Activated CD4-positive, alpha-beta memory T cell treated with anti-CD3 and anti-CD28 coated beads for 36 hours (primary cell): Measurements from ENCODE around the gene ENAH. TPM values are rescaled to one million over a fixed set of nuclear protein-coding genes. Genes with fewer than 3 reads are reported as not detected.
"Not testable (repeated sequence)": the region's sequence is repeated elsewhere in the genome, so short reads cannot be mapped to it uniquely, and the experiment has no call there.

ENCODE experiments used
- CTCF ChIA-PET: fragments of 350-600 bp; sonication (Branson Sonifier 250); formaldehyde crosslinking; loops from one replicate; lab custom pipeline; 2021; ENCODE audit warnings: antibody characterized with exemption, inconsistent platforms; lab: Charles Lee
- POLR2A ChIA-PET: fragments of 350-600 bp; sonication (Branson Sonifier 250); formaldehyde crosslinking; loops from one replicate; lab custom pipeline; 2021; ENCODE audit warnings: antibody characterized with exemption; lab: Charles Lee
- DNase-seq: peaks from one replicate; pipeline ENCODE4 v3.0.0-alpha.2; 2020
- H3K27ac Mint-ChIP-seq: one replicate; pipeline ENCODE4 v1.8.0; 2021; ENCODE audit warnings: mixed read lengths
- H3K27me3 Mint-ChIP-seq: one replicate; pipeline ENCODE4 v1.8.0; 2021; ENCODE audit warnings: mixed read lengths
- H3K36me3 Mint-ChIP-seq: one replicate; pipeline ENCODE4 v1.8.0; 2021; ENCODE audit warnings: mixed read lengths
- H3K4me1 Mint-ChIP-seq: one replicate; pipeline ENCODE4 v1.8.0; 2021; ENCODE audit warnings: low read depth, mixed read lengths
- H3K4me3 Mint-ChIP-seq: one replicate; pipeline ENCODE4 v1.8.0; 2021; ENCODE audit warnings: mild to moderate bottlenecking, mixed read lengths
- H3K9me3 Mint-ChIP-seq: one replicate; pipeline ENCODE4 v1.8.0; 2021; ENCODE audit warnings: mixed read lengths
- intact Hi-C: fragments of 100-400 bp; cut with micrococcal nuclease; formaldehyde crosslinking; loops from one replicate; pipeline ENCODE4 v1.15.1; 2023
- total RNA-seq, 2 experiments: library from RNA; stranded (reverse); gene quantifications; one replicate each; pipeline ENCODE4 v1.2.3, GENCODE V29; 2021

Gene ENAH
- total RNA-seq = under 1 TPM; 0.80 to 0.95 TPM

- H3K27ac Mint-ChIP-seq = no peak within 1 kb of the TSS
- no peaks in the 10 kb centered on the region for H3K36me3 Mint-ChIP-seq
- ChIA-PET CTCF (interaction anchor here (0.8 to 1.2 kb wide), 2 partner anchors 11 to 125 kb away, joined by 3 read pairs; no protein-coding TSS in a partner anchor), POLR2A (no interaction called here)
- peaks cover 13% of the 10 kb centered on the region for H3K4me1 Mint-ChIP-seq
- peaks cover 24% of the 10 kb centered on the region for H3K27me3 Mint-ChIP-seq
- no peaks in the 10 kb centered on the region for H3K9me3 Mint-ChIP-seq
- peak within 1 kb of the TSS; percentile 82 for H3K4me3 Mint-ChIP-seq
- intact Hi-C loops = loop anchor here (5.0 kb wide), 2 partner anchors 124 to 176 kb away; partner anchors contain the start of gene SRP9
- peak; percentile 56 for DNase-seq
Observed at GRCh38 chr1:225652729-225653462, at the start of gene ENAH. Gene ENAH, minus strand, starts transcription at chr1:225653123. Its CDS starts 433 bp downstream, at chr1:225652690.

GRCh38 chr1:225700889-225701465 is 48.1 kb upstream of the ENAH start:
- H3K36me3 Mint-ChIP-seq = no peaks in the 10 kb centered on the region
- no peak overlapping the region for H3K27ac Mint-ChIP-seq
- ChIA-PET CTCF (no interaction called here), POLR2A (no interaction called here)
- intact Hi-C loops = no loop called here
- no peak for DNase-seq
- no peaks in the 10 kb centered on the region for H3K27me3 Mint-ChIP-seq
- H3K4me3 Mint-ChIP-seq = no peak overlapping the region
- H3K9me3 Mint-ChIP-seq = no peaks in the 10 kb centered on the region
- H3K4me1 Mint-ChIP-seq = no peaks in the 10 kb centered on the region

- Mint-ChIP-seq H3K9me3 (no peaks in the 10 kb centered on the region), H3K4me3 (no peak overlapping the region), H3K27me3 (no peaks in the 10 kb centered on the region), H3K27ac (no peak overlapping the region), H3K4me1 (no peaks in the 10 kb centered on the region), H3K36me3 (no peaks in the 10 kb centered on the region)
- ChIA-PET POLR2A (no interaction called here), CTCF (no interaction called here)
- intact Hi-C loops = no loop called here
- no peak for DNase-seq
Observed at GRCh38 chr1:225700164-225700821, 47.4 kb upstream of the ENAH start.

- Mint-ChIP-seq H3K27ac (no peak overlapping the region), H3K9me3 (peaks cover 4% of the 10 kb centered on the region), H3K36me3 (no peaks in the 10 kb centered on the region), H3K4me1 (no peaks in the 10 kb centered on the region), H3K27me3 (no peaks in the 10 kb centered on the region), H3K4me3 (no peak overlapping the region)
- DNase-seq = no peak
- CTCF ChIA-PET = no interaction called here
- POLR2A ChIA-PET = no interaction called here
- intact Hi-C loops = no loop called here
Observed at GRCh38 chr1:225699336-225699735, 46.4 kb upstream of the ENAH start.

- CTCF ChIA-PET, H3K27me3 Mint-ChIP-seq: not testable (repeated sequence)
Observed at GRCh38 chr1:225698194-225698593, 45.3 kb upstream of the ENAH start.

DNA sequence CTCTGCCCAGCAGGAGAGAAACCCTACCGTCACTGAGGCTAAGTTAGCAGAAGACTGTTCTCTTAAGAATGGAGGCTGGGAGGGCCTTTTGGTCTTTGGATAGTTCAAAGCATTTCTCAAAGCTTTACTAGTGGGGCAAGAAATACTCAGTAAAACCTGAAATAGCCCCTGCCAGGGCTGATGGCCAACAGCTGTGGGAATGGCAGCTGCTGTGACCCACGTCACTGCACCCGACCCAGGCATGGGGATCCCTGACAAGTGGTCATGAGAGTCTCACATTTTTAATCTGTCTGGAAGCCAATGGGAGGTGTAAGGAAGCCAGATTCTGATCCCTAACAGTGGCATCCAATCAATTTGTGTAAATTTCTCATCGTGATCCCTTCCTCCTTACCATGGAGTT is 44.5 kb upstream of the ENAH start:
- Mint-ChIP-seq H3K27me3 (no peaks in the 10 kb centered on the region), H3K4me1 (no peaks in the 10 kb centered on the region), H3K27ac (no peak overlapping the region), H3K36me3 (no peaks in the 10 kb centered on the region), H3K9me3 (peaks cover 4% of the 10 kb centered on the region), H3K4me3 (no peak overlapping the region)
- intact Hi-C loops = no loop called here
- no peak for DNase-seq
- ChIA-PET CTCF (no interaction called here), POLR2A (no interaction called here)

More at GRCh38 chr1:225698194-225698593, 45.3 kb upstream of the ENAH start:
- H3K4me3 Mint-ChIP-seq, POLR2A ChIA-PET, H3K9me3 Mint-ChIP-seq, DNase-seq, H3K27ac Mint-ChIP-seq, H3K36me3 Mint-ChIP-seq, H3K4me1 Mint-ChIP-seq, intact Hi-C loops: not testable (repeated sequence)

- Mint-ChIP-seq H3K4me3 (no peak overlapping the region), H3K27ac (no peak overlapping the region), H3K4me1 (no peaks in the 10 kb centered on the region), H3K27me3 (no peaks in the 10 kb centered on the region), H3K9me3 (peaks cover 4% of the 10 kb centered on the region), H3K36me3 (no peaks in the 10 kb centered on the region)
- no peak for DNase-seq
- POLR2A ChIA-PET = no interaction called here
- intact Hi-C loops = no loop called here
- CTCF ChIA-PET = no interaction called here
Observed at GRCh38 chr1:225695578-225696337, 42.8 kb upstream of the ENAH start.

- CTCF ChIA-PET = no interaction called here
- H3K9me3 Mint-ChIP-seq = peaks cover 4% of the 10 kb centered on the region
- POLR2A ChIA-PET = no interaction called here
Observed at GRCh38 chr1:225694151-225694603, 41.3 kb upstream of the ENAH start.

GRCh38 chr1:225693697-225694096 is 40.8 kb upstream of the ENAH start:
- POLR2A ChIA-PET, H3K4me3 Mint-ChIP-seq, H3K36me3 Mint-ChIP-seq, H3K4me1 Mint-ChIP-seq, DNase-seq, H3K27me3 Mint-ChIP-seq, CTCF ChIA-PET, H3K9me3 Mint-ChIP-seq, H3K27ac Mint-ChIP-seq, intact Hi-C loops: not testable (repeated sequence)

More at GRCh38 chr1:225694151-225694603, 41.3 kb upstream of the ENAH start:
- Mint-ChIP-seq H3K27ac (no peak overlapping the region), H3K36me3 (no peaks in the 10 kb centered on the region), H3K4me1 (no peaks in the 10 kb centered on the region), H3K4me3 (no peak overlapping the region), H3K27me3 (peaks cover 4% of the 10 kb centered on the region)
- intact Hi-C loops = no loop called here
- DNase-seq = no peak

- intact Hi-C loops = no loop called here
- POLR2A ChIA-PET = no interaction called here
Observed at GRCh38 chr1:225693085-225693696, 40.3 kb upstream of the ENAH start.

DNA sequence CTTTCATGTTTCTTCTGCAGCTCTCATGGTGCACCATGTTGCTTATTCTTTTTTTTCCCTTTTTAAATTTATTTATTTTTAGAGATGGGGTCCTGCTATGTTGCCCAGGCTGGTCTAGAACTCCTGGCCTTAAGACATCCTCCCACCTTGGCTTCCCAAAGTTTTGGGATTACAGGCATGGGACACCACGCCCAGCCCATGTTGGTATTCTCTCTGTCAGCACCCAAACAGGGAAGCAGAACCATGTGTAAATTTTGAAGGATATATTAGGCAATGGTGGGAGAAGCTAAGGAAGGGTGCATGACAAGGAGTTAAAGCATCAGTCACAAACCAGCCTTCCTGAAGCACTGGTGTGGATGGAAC is 39.6 kb upstream of the ENAH start:
- Mint-ChIP-seq H3K27me3 (peaks cover 4% of the 10 kb centered on the region), H3K9me3 (peaks cover 4% of the 10 kb centered on the region), H3K36me3 (no peaks in the 10 kb centered on the region), H3K4me1 (no peaks in the 10 kb centered on the region), H3K27ac (no peak overlapping the region), H3K4me3 (no peak overlapping the region)
- DNase-seq = no peak
- intact Hi-C loops = no loop called here
- ChIA-PET POLR2A (no interaction called here), CTCF (no interaction called here)

More at GRCh38 chr1:225693085-225693696, 40.3 kb upstream of the ENAH start:
- H3K36me3 Mint-ChIP-seq = no peaks in the 10 kb centered on the region
- CTCF ChIA-PET = no interaction called here
- DNase-seq = no peak
- no peak overlapping the region for H3K4me3 Mint-ChIP-seq
- no peaks in the 10 kb centered on the region for H3K4me1 Mint-ChIP-seq
- peaks cover 4% of the 10 kb centered on the region for H3K27me3 Mint-ChIP-seq
- no peak overlapping the region for H3K27ac Mint-ChIP-seq
- peaks cover 4% of the 10 kb centered on the region for H3K9me3 Mint-ChIP-seq
